Measurements from ENCODE around the gene PPP1R26. TPM values are rescaled to one million over a fixed set of nuclear protein-coding genes. Genes with fewer than 3 reads are reported as not detected.

The PPP1R26 gene
- polyA plus RNA-seq, 2 of the 4 experiments (the other 2 are of a cell fraction): 8.5 to 12.7 TPM

DNA sequence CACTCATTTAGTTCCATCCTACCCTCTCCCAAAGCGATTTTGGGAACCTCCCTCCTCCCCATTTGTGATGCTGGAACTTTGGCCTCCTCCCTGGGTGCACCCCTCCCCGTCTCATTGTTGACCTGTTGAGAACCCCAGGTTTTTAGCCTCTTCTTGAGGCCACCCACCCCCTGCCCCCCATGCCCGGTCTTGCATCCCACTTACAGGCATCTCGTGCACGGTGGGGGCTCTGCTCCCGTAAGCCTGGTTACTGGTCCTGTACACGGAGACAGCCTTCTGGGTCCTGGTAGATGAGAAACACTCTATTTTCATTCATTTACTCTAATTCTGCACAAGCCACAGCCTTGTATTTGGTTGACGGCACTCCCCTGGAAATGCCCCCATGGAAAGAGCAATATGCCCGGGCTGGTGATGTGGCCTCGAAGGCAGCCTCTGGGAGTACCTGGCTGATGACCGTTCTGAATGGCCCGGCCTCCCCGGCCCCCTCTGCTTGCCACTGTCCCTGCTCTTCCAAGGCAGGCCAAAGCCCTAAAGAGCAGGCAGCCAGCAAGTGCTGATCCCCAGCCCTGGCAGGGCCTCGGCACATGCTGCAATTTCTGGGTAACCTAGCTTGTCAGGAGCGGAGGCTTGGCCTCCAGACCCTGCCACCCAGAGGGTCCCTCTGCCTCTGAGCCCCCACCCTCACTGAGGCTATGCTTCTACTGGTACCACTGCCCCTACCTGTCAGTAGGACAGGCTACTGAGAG lies 19.0 kb downstream of the PPP1R26 start (continued):
- no peak for TF ChIP-seq NR3C1 (IDR thresholded peaks at IDR 0.05)
- TF ChIP-seq EHF (CRISPR knock-in tag; IDR thresholded peaks at IDR 0.05): no peak
- no peak for TF ChIP-seq TFCP2L1 (CRISPR knock-in tag; IDR thresholded peaks at IDR 0.05)
- TF ChIP-seq ZNF302 (CRISPR knock-in tag; IDR thresholded peaks at IDR 0.05): no peak
- TF ChIP-seq, protein P1, sequence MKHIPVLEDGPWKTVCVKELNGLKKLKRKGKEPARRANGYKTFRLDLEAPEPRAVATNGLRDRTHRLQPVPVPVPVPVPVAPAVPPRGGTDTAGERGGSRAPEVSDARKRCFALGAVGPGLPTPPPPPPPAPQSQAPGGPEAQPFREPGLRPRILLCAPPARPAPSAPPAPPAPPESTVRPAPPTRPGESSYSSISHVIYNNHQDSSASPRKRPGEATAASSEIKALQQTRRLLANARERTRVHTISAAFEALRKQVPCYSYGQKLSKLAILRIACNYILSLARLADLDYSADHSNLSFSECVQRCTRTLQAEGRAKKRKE (CRISPR knock-in tag; IDR thresholded peaks at IDR 0.05; ENCODE audit: low read depth): no peak

DNA sequence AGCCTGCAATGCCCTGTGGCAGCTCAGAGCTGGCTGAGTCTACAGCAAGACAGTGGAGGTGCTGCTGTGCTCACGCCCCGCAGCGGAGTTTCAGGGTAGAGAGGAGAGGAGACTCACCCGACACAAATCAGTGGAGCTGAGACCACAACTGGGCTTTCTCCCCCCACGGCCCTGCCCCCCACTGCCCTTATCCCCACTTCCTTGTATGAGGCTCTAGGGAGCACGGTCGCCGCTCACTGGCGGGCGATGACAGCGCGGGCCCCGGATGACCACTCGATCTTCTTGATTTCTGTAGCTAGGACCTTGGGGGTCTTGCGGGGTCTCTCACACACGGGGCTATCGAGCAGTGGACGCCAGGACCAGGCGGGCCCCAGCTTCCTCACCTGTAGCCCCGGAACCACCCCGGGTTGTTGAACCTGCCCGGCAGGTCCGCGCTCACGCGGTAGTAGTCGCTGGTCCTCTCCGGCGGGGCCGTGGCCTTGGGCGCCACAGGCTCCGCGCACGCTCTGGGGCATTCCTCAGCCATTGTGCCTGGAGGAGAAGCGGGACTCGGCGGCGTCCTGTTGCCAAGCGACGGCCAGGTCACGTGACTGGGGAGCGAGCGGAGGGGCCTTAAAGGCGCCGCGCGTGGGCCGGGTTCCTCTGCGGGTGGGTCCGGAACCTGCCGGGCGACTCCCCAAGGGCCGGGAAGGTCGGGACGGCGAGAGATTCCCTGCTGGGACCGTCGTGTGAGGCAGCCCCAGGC lies 19.9 kb downstream of the PPP1R26 start:
- 4% methylated on average over 15 of the region's 58 CpGs for WGBS (ENCODE audit: missing lambda C conversion rate)
- ATAC-seq (peak; percentile 67 to 78), DNase-seq (ENCODE audit: low read depth in 1 of 2, low spot score in 1 of 2) (peak; percentile 82 to 84), FAIRE-seq (no peak)
- Histone ChIP-seq H3K4me2 (peak overlapping the region; percentile 84), H3K27ac (peak overlapping the region; percentile 99), H3K4me1 (peaks cover 17% of the 10 kb centered on the region), H3K4me3 (peak overlapping the region; percentile 100), H3K9me3 (no peaks in the 10 kb centered on the region)
- TF ChIP-seq MAFK (IDR thresholded peaks at IDR 0.05; ENCODE audit: partially characterized antibody): no peak
- no peak for TF ChIP-seq RCOR1 (IDR thresholded peaks at IDR 0.05; ENCODE audit: low read depth, low read length)
- TF ChIP-seq, protein P2, sequence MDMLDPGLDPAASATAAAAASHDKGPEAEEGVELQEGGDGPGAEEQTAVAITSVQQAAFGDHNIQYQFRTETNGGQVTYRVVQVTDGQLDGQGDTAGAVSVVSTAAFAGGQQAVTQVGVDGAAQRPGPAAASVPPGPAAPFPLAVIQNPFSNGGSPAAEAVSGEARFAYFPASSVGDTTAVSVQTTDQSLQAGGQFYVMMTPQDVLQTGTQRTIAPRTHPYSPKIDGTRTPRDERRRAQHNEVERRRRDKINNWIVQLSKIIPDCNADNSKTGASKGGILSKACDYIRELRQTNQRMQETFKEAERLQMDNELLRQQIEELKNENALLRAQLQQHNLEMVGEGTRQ (IDR thresholded peaks at IDR 0.05): peak; percentile 95
- TF ChIP-seq ESRRA (IDR thresholded peaks at IDR 0.05; ENCODE audit: borderline replicate concordance, low read length): 0 out of 2 replicates have a peak, but pooled peaks have one; percentile 10
- TF ChIP-seq MYC (IDR thresholded peaks at IDR 0.05; ENCODE audit: borderline replicate concordance, low read length): no peak
- TF ChIP-seq, protein P3, sequence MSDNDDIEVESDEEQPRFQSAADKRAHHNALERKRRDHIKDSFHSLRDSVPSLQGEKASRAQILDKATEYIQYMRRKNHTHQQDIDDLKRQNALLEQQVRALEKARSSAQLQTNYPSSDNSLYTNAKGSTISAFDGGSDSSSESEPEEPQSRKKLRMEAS (IDR thresholded peaks at IDR 0.05): peak; percentile 46
- TF ChIP-seq, protein P4, sequence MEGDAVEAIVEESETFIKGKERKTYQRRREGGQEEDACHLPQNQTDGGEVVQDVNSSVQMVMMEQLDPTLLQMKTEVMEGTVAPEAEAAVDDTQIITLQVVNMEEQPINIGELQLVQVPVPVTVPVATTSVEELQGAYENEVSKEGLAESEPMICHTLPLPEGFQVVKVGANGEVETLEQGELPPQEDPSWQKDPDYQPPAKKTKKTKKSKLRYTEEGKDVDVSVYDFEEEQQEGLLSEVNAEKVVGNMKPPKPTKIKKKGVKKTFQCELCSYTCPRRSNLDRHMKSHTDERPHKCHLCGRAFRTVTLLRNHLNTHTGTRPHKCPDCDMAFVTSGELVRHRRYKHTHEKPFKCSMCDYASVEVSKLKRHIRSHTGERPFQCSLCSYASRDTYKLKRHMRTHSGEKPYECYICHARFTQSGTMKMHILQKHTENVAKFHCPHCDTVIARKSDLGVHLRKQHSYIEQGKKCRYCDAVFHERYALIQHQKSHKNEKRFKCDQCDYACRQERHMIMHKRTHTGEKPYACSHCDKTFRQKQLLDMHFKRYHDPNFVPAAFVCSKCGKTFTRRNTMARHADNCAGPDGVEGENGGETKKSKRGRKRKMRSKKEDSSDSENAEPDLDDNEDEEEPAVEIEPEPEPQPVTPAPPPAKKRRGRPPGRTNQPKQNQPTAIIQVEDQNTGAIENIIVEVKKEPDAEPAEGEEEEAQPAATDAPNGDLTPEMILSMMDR (IDR thresholded peaks at IDR 0.05): no peak
- TF ChIP-seq SMC3 (IDR thresholded peaks at IDR 0.05): no peak
- TF ChIP-seq, protein P5, sequence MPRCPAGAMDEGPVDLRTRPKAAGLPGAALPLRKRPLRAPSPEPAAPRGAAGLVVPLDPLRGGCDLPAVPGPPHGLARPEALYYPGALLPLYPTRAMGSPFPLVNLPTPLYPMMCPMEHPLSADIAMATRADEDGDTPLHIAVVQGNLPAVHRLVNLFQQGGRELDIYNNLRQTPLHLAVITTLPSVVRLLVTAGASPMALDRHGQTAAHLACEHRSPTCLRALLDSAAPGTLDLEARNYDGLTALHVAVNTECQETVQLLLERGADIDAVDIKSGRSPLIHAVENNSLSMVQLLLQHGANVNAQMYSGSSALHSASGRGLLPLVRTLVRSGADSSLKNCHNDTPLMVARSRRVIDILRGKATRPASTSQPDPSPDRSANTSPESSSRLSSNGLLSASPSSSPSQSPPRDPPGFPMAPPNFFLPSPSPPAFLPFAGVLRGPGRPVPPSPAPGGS (IDR thresholded peaks at IDR 0.05): no peak
- no peak for TF ChIP-seq SREBF2 (IDR thresholded peaks at IDR 0.05)
- ChIA-PET CTCF (interaction anchor here (0.7 to 3.3 kb wide), 5 partner anchors 12 to 60 kb away, joined by 3 to 24 read pairs (median 5); partner anchors contain the start of gene PPP1R26), POLR2A (interaction anchor here (1.4 kb wide), 1 partner anchor 19 kb away, joined by 3 read pairs; no protein-coding TSS in a partner anchor)

DNA sequence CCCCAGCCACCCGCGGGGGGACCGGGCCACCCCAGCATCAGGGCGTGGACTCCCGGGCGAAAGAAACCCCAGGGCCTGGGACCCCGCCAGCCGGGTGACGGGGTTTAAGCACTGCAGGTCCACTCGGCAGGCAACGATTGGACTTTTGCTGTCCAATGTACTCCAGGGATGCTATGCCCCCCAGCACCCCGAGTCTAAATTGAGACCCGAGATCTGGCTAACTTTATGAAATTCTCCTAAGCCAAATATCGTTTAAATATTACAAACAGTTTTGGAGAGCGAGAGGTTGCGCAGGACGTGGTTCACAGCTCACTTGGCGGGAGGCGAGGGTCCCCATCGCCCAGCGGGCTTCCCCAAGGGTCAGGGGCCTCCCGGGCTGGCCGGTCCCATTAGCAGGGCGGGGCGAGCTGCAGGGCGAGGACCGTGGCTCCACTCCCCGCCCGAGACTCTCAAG lies 20.5 kb downstream of the PPP1R26 start:
- peak; percentile 11 to 21; a peak in 5 of 6 replicates for ATAC-seq
- ChIA-PET POLR2A (no interaction called here), CTCF (interaction anchor here (0.7 to 3.3 kb wide), 5 partner anchors 13 to 61 kb away, joined by 3 to 24 read pairs (median 5); partner anchors contain the start of gene PPP1R26)
- Histone ChIP-seq H3K4me3 (peak overlapping the region; percentile 100), H3K9me3 (no peaks in the 10 kb centered on the region), H3K4me2 (peak overlapping the region; percentile 84), H3K4me1 (peaks cover 17% of the 10 kb centered on the region), H3K27ac (peak overlapping the region; percentile 99)
- no peak for TF ChIP-seq MAFK (IDR thresholded peaks at IDR 0.05; ENCODE audit: partially characterized antibody)
- TF ChIP-seq HOXA7 (CRISPR knock-in tag; IDR thresholded peaks at IDR 0.05): no peak
- TF ChIP-seq, protein P6, sequence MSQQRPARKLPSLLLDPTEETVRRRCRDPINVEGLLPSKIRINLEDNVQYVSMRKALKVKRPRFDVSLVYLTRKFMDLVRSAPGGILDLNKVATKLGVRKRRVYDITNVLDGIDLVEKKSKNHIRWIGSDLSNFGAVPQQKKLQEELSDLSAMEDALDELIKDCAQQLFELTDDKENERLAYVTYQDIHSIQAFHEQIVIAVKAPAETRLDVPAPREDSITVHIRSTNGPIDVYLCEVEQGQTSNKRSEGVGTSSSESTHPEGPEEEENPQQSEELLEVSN (IDR thresholded peaks at IDR 0.05; ENCODE audit: borderline replicate concordance, low read depth): peak; percentile 11; the same call in 1 of the 2 replicates
- TF ChIP-seq, protein P1 (CRISPR knock-in tag; IDR thresholded peaks at IDR 0.05; ENCODE audit: low read depth): no peak
- no peak for TF ChIP-seq RARB (CRISPR knock-in tag; IDR thresholded peaks at IDR 0.05)
- FAIRE-seq: no peak
- WGBS (ENCODE audit: missing lambda C conversion rate): under 1% methylated on average over 21 of the region's 29 CpGs
- no peak for DNase-seq (ENCODE audit: low read depth in 1 of 2, low spot score in 1 of 2)

Measured in A549 (cell line).